Muscle of leg (tissue), 11 donors: ENCODE results near the gene KCNMA1. TPM values are rescaled to one million over a fixed set of nuclear protein-coding genes. Genes with fewer than 3 reads are reported as not detected.
A peak's percentile ranks its signal among the peaks of the same experiment; 100 is the strongest.

Experiments used
- DNase-seq: peaks from one replicate; pipeline ENCODE4 v3.0.0; 2013
- H3K27ac ChIP-seq: one replicate; pipeline ENCODE4 v1.5.1; 2013; ENCODE audit warnings: mild to moderate bottlenecking, low read length, control low read depth
- H3K27me3 ChIP-seq: one replicate; pipeline ENCODE4 v1.6.1; 2013; ENCODE audit warnings: low read length; ENCODE audit not compliant: control insufficient read depth, insufficient read depth
- H3K36me3 ChIP-seq: one replicate; pipeline ENCODE4 v1.6.1; 2013; ENCODE audit warnings: low read length; ENCODE audit not compliant: control insufficient read depth, insufficient read depth
- H3K4me1 ChIP-seq: one replicate; pipeline ENCODE4 v1.6.1; 2013; ENCODE audit warnings: low read length; ENCODE audit not compliant: control insufficient read depth, insufficient read depth
- H3K4me3 ChIP-seq: one replicate; pipeline ENCODE4 v1.5.1; 2013; ENCODE audit warnings: low read length, control low read depth
- H3K9me3 ChIP-seq: replicated peaks from 2 replicates; pipeline ENCODE4 v1.6.1; 2013; ENCODE audit warnings: low read depth, low read length; ENCODE audit not compliant: control insufficient read depth
- WGBS: methylation state at CpG from one replicate; pipeline ENCODE4 v1.1.5; 2013; ENCODE audit warnings: missing lambda C conversion rate; ENCODE audit not compliant: insufficient coverage; 5-methylcytosine and 5-hydroxymethylcytosine counted together
- polyA plus RNA-seq, 8 donors: library from polyadenylated mRNA; unstranded; fragments of 120-200 nt; gene quantifications; one replicate each; pipeline versions ENCODE4 v1.2.1 to v1.2.3, GENCODE V29; 2013; ENCODE audit warnings: inconsistent platforms in 1 of 8, low replicate concordance in 1 of 8; ENCODE audit not compliant: insufficient read length in 8 of 8, insufficient read depth in 1 of 8
- total RNA-seq: library from RNA; stranded (reverse); fragments of 120-200 nt; gene quantifications from one replicate; pipeline ENCODE4 v1.2.4, GENCODE V29; 2013

Gene KCNMA1
- total and polyA plus RNA-seq, 9 donors = 12.7 to 23.3 (median 18.2) TPM

GRCh38 chr10:77149706-77150105 lies 487.9 kb downstream of the KCNMA1 start:
- no peaks in the 10 kb centered on the region for H3K9me3 ChIP-seq
- H3K4me1 ChIP-seq = no peaks in the 10 kb centered on the region
- no peak for DNase-seq
- H3K27ac ChIP-seq = no peak overlapping the region
- H3K4me3 ChIP-seq = no peak overlapping the region
- no peaks in the 10 kb centered on the region for H3K36me3 ChIP-seq
- no CpG with 5 or more reads among the region's 2 CpGs for WGBS
- no peaks in the 10 kb centered on the region for H3K27me3 ChIP-seq

DNA sequence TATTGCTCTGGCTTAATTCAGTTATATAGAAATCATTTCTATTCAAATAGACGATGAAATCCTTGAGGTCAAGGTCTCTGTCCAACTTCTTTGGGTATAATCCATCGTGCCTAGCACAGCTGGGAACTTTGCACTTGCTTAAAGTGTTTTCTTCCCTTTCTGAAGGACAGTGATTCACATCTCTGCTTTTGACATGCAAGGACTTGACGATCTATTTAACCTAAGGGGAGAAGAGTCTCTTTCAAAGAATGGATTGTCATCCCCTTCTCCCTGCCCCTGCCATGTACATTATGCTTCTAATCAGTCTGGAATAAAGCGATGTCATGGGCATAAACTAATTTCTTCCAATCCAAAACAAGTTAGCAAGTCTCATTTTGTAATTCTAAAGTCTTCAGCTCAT lies 488.6 kb downstream of the KCNMA1 start:
- Histone ChIP-seq H3K4me3 (no peak overlapping the region), H3K27me3 (no peaks in the 10 kb centered on the region), H3K27ac (no peak overlapping the region), H3K9me3 (no peaks in the 10 kb centered on the region), H3K36me3 (no peaks in the 10 kb centered on the region), H3K4me1 (no peaks in the 10 kb centered on the region)
- 73% methylated on average over 2 of the region's 4 CpGs for WGBS
- no peak for DNase-seq

- H3K4me3 ChIP-seq = no peak overlapping the region
- H3K27ac ChIP-seq = no peak overlapping the region
- 100% methylated on average over 1 of the region's 1 CpG for WGBS
- H3K4me1 ChIP-seq = no peaks in the 10 kb centered on the region
- H3K9me3 ChIP-seq = no peaks in the 10 kb centered on the region
- no peaks in the 10 kb centered on the region for H3K27me3 ChIP-seq
- DNase-seq = no peak
- H3K36me3 ChIP-seq = no peaks in the 10 kb centered on the region
Observed at GRCh38 chr10:77147871-77148270, 489.7 kb downstream of the KCNMA1 start.

- no peak overlapping the region for H3K4me3 ChIP-seq
- no peak for DNase-seq
- no peaks in the 10 kb centered on the region for H3K9me3 ChIP-seq
- no peak overlapping the region for H3K27ac ChIP-seq
- H3K27me3 ChIP-seq = no peaks in the 10 kb centered on the region
- no peaks in the 10 kb centered on the region for H3K36me3 ChIP-seq
- WGBS = 34% methylated on average over 2 of the region's 5 CpGs
- no peaks in the 10 kb centered on the region for H3K4me1 ChIP-seq
Observed at GRCh38 chr10:77146712-77147336, 490.8 kb downstream of the KCNMA1 start.

GRCh38 chr10:77144656-77145055 lies 493.0 kb downstream of the KCNMA1 start:
- Histone ChIP-seq H3K27me3 (peaks cover 2% of the 10 kb centered on the region), H3K27ac (no peak overlapping the region), H3K36me3 (no peaks in the 10 kb centered on the region), H3K4me3 (no peak overlapping the region), H3K9me3 (no peaks in the 10 kb centered on the region), H3K4me1 (no peaks in the 10 kb centered on the region)
- WGBS = 80% methylated on average over 3 of the region's 3 CpGs
- DNase-seq = no peak

- Histone ChIP-seq H3K27ac (no peak overlapping the region), H3K9me3 (no peaks in the 10 kb centered on the region), H3K4me1 (peaks cover 6% of the 10 kb centered on the region), H3K36me3 (no peaks in the 10 kb centered on the region), H3K4me3 (no peak overlapping the region), H3K27me3 (peaks cover 2% of the 10 kb centered on the region)
- WGBS = 40% methylated on average over 4 of the region's 6 CpGs
- peak; percentile 72 for DNase-seq
Observed at GRCh38 chr10:77139252-77140160, 498.1 kb downstream of the KCNMA1 start.

GRCh38 chr10:77138541-77138940 lies 499.1 kb downstream of the KCNMA1 start:
- H3K4me3 ChIP-seq = no peak overlapping the region
- no peak overlapping the region for H3K27ac ChIP-seq
- no peaks in the 10 kb centered on the region for H3K36me3 ChIP-seq
- WGBS = 88% methylated on average over 2 of the region's 6 CpGs
- H3K9me3 ChIP-seq = no peaks in the 10 kb centered on the region
- peaks cover 2% of the 10 kb centered on the region for H3K27me3 ChIP-seq
- peaks cover 6% of the 10 kb centered on the region for H3K4me1 ChIP-seq
- no peak for DNase-seq

DNA sequence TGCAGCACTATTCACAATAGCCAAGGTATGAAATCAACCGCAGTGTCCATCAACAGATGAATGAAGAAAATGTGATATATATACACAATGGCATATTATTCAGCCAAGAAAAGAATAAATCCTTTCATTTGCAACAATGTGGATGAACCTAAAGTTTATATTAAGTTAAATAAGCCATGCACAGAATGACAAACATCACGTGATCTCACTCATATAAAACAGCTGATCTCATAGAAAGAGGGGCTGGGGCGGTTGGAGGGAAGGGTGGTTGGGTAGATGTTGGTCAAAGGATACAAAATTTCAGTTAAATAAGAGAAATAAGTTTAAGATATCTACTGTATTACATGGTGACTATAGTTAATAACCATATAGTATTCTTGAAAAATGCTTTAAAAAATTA lies 502.1 kb downstream of the KCNMA1 start:
- Histone ChIP-seq H3K4me3 (no peak overlapping the region), H3K4me1 (peaks cover 6% of the 10 kb centered on the region), H3K27me3 (peaks cover 2% of the 10 kb centered on the region), H3K36me3 (no peaks in the 10 kb centered on the region), H3K9me3 (no peaks in the 10 kb centered on the region), H3K27ac (no peak overlapping the region)
- no peak for DNase-seq
- WGBS = no CpG with 5 or more reads among the region's 3 CpGs

- H3K27ac ChIP-seq = no peak overlapping the region
- H3K9me3 ChIP-seq = no peaks in the 10 kb centered on the region
- no peaks in the 10 kb centered on the region for H3K4me1 ChIP-seq
- no CpG with 5 or more reads among the region's 3 CpGs for WGBS
- DNase-seq = no peak
- H3K27me3 ChIP-seq = no peaks in the 10 kb centered on the region
- H3K4me3 ChIP-seq = no peak overlapping the region
- no peaks in the 10 kb centered on the region for H3K36me3 ChIP-seq
Observed at GRCh38 chr10:77131214-77131613, 506.4 kb downstream of the KCNMA1 start.

DNA sequence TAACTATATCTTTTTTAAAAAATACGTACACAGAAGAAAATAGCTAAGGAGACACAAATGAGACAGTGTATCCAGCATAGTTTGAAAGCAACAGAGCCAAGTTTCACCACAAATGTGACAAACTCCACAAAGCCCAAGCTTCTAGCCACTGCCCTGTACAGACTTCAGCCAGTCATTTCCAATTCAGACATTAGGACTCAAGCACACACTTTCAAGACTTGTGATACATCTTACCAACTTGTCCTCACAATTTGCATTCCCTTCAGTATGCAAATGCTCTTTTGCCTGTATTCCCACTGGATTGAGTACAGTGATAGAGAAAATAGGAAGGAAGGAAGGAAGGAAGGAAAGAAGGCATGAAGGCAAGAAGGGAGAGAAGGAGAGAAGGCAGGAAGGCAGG lies 510.4 kb downstream of the KCNMA1 start:
- no peaks in the 10 kb centered on the region for H3K9me3 ChIP-seq

More for the DNA sequence above, 510.4 kb downstream of the KCNMA1 start:
- no peaks in the 10 kb centered on the region for H3K27me3 ChIP-seq
- no CpG with 5 or more reads among the region's 1 CpG for WGBS
- DNase-seq = no peak
- H3K36me3 ChIP-seq = no peaks in the 10 kb centered on the region
- no peak overlapping the region for H3K27ac ChIP-seq
- no peak overlapping the region for H3K4me3 ChIP-seq
- H3K4me1 ChIP-seq = no peaks in the 10 kb centered on the region
